NCI-H446 treated with DMSO at 0.1 percent for 48 hours (cell line): ENCODE results near the gene ZBED5.
A peak's percentile ranks its signal among the peaks of the same experiment; 100 is the strongest.

ENCODE experiments used
- DNase-seq: peaks from one replicate; lab custom pipeline; 2025; lab: John Stamatoyannopoulos, UW

The ZBED5 gene

GRCh38 chr11:10878408-10879214 is 20.8 kb upstream of the ZBED5 start:
- DNase-seq, result peak; percentile 50

- no peak for DNase-seq
Observed at GRCh38 chr11:10876158-10876557, 18.3 kb upstream of the ZBED5 start.

GRCh38 chr11:10875430-10876021 is 17.7 kb upstream of the ZBED5 start:
- DNase-seq, result no peak

- no peak for DNase-seq
Observed at GRCh38 chr11:10872097-10872496, 14.2 kb upstream of the ZBED5 start.

GRCh38 chr11:10868352-10868751 is 10.5 kb upstream of the ZBED5 start:
- no peak for DNase-seq

- DNase-seq, result no peak
Observed at GRCh38 chr11:10866893-10867331, 9.1 kb upstream of the ZBED5 start.

GRCh38 chr11:10865837-10866270 is 8.0 kb upstream of the ZBED5 start:
- DNase-seq, result no peak

GRCh38 chr11:10864688-10865087 is 6.8 kb upstream of the ZBED5 start:
- no peak for DNase-seq

- no peak for DNase-seq
Observed at GRCh38 chr11:10862446-10862845, 4.6 kb upstream of the ZBED5 start.

GRCh38 chr11:10861799-10862198 is 3.9 kb upstream of the ZBED5 start:
- no peak for DNase-seq

- DNase-seq, result no peak
Observed at GRCh38 chr11:10861047-10861446, 3.2 kb upstream of the ZBED5 start.

GRCh38 chr11:10858439-10859325 is 829 bp upstream of the ZBED5 start:
- DNase-seq, result peak; percentile 51

GRCh38 chr11:10857459-10857708 is 469 bp downstream of the ZBED5 start:
- DNase-seq, result no peak

- DNase-seq, result no peak
Observed at GRCh38 chr11:10856689-10857458, 979 bp downstream of the ZBED5 start.

- no peak for DNase-seq
Observed at GRCh38 chr11:10855295-10855694, 2.6 kb downstream of the ZBED5 start.

- no peak for DNase-seq
Observed at GRCh38 chr11:10847960-10848860, 9.6 kb downstream of the ZBED5 start.

GRCh38 chr11:10846660-10847059 is 11.2 kb downstream of the ZBED5 start:
- no peak for DNase-seq

GRCh38 chr11:10845589-10845988 is 12.3 kb downstream of the ZBED5 start:
- no peak for DNase-seq

GRCh38 chr11:10844796-10845195 is 13.1 kb downstream of the ZBED5 start:
- DNase-seq, result no peak

- DNase-seq, result no peak
Observed at GRCh38 chr11:10844356-10844755, 13.5 kb downstream of the ZBED5 start.

- DNase-seq, result no peak
Observed at GRCh38 chr11:10838881-10839280, 19.0 kb downstream of the ZBED5 start.
